C4-2B (cell line): ENCODE results near the gene LMNTD2.

ENCODE experiments used
- H3K27ac ChIP-seq: fragments of 450-650 bp; 2 replicates; pipeline ENCODE4 v1.5.1; 2017
- ZFX ChIP-seq: fragments of 450-650 bp; IDR thresholded peaks from 2 replicates; pipeline ENCODE4 v1.6.1; 2017
- TF ChIP-seq, protein P1 (sequence below): fragments of 450-650 bp; conservative IDR thresholded peaks from 2 replicates; pipeline ENCODE4 v1.5.1; 2017; ENCODE audit warnings: mild to moderate bottlenecking

Gene LMNTD2

DNA sequence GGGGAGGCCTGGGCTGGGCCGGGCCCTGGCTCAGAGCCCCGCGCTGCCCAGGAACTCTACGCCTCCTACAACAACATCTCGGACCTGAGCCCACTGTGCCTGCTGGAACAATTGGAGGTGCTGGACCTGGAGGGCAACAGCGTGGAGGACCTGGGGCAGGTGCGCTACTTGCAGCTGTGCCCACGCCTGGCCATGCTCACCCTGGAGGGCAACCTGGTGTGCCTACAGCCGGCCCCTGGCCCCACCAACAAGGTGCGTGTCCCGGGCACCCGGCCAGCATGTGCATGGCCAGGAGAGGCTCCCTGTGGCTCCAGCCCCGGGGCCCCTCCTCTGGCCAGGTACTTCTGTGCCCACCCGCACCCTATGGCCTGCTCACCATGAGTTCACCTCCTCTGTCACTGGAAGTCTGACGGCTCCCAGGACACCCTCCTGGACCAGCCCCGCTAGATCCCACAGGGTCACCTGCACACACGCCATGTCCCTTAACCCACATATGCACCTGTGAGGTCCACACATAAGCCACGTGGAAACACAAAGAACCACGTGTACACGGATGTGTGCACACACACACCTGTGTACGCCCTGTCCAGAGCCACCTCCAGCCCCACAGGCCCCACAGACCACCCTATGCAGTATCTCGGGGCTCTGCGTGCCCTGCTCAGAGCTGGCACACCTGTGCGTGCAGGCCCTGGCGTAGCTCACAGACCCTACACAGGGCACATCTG is 10.4 kb downstream of the LMNTD2 start:
- no peak for TF ChIP-seq ZFX
- TF ChIP-seq, protein P1, sequence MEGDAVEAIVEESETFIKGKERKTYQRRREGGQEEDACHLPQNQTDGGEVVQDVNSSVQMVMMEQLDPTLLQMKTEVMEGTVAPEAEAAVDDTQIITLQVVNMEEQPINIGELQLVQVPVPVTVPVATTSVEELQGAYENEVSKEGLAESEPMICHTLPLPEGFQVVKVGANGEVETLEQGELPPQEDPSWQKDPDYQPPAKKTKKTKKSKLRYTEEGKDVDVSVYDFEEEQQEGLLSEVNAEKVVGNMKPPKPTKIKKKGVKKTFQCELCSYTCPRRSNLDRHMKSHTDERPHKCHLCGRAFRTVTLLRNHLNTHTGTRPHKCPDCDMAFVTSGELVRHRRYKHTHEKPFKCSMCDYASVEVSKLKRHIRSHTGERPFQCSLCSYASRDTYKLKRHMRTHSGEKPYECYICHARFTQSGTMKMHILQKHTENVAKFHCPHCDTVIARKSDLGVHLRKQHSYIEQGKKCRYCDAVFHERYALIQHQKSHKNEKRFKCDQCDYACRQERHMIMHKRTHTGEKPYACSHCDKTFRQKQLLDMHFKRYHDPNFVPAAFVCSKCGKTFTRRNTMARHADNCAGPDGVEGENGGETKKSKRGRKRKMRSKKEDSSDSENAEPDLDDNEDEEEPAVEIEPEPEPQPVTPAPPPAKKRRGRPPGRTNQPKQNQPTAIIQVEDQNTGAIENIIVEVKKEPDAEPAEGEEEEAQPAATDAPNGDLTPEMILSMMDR = no peak
- no peak overlapping the region for H3K27ac ChIP-seq

DNA sequence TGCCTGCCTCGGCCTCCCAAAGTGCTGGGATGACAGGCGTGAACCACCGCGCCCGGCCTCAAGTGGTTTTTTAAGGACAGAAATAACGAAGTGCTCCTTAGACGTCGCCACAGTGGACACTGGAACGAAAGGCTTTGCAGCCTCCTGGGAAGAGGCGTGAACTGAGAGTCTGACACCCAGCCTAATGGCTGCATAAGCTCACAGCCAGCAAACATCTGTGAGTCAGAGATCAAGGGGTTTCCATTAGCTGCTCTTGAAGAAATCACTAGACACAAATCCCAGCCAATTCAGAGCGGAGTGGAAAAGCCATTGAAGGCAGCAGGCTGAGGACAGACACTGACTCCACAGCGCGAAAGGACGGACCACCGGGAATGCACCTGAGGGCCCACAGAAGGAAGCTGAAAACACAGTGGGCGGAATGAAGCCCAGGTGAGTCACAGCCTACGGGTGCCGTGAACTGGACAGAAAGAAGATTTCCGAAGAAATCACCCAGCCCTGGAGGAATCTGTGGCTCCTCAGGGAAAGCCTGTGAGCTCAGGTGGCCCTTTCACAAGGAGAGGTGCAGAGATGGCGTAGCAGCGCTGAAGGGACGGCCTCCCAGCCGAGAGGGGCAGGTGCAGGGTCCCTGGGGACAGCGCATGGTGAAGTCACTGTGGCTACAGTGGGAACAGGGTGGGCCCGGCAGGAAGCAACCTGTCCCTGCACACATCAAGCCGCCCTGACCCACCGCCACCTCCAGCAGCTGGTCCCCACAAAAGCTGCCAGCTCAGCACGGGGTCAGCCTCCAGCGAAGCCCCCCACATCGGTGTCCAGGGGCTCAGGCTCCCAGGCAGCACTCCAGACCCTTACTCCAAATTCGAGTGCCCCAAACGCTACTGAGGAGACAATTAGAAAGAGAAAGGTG is 11.6 kb downstream of the LMNTD2 start:
- H3K27ac ChIP-seq = no peak overlapping the region
- TF ChIP-seq ZFX = no peak
- TF ChIP-seq, protein P1 = no peak

DNA sequence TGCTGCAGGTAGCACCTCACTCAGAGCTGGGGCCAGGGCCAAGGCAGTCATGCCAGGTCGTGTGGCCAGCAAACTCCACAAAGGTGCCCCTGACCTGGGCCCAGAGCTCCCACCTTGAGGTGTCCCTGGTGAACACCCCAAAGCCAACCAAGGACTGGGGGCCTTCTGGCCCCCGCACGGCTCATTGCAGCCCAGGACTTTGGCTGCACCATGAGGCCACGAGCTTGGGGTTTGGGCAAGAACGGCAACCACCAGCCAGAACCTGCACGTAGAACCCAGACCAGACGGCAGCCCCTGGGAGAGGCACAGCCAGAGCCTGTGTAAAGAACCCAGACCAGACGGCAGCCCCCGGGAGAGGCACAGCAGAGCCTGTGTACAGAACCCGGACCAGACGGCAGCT is 15.4 kb downstream of the LMNTD2 start:
- H3K27ac ChIP-seq = no peak overlapping the region
- TF ChIP-seq, protein P1 = no peak
- TF ChIP-seq ZFX = no peak

DNA sequence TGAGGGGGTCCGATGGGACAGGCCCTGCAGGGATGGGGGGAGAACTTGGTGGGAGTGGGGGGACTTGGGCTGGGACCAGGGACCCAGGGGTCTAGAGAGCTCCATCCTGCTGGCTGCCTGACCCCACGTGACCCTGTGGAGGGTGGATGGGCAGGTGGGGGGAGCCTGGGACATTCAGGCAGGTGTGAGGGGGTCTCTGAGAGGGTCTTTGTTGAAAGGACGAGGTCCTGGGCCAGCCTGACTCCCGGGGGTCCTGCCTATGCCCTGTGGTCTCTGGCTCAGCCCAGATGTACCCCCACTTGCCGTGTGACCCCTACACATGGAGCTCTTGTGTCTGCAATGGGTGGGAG is 15.7 kb downstream of the LMNTD2 start:
- H3K27ac ChIP-seq = no peak overlapping the region
- TF ChIP-seq ZFX = no peak
- TF ChIP-seq, protein P1 = no peak

DNA sequence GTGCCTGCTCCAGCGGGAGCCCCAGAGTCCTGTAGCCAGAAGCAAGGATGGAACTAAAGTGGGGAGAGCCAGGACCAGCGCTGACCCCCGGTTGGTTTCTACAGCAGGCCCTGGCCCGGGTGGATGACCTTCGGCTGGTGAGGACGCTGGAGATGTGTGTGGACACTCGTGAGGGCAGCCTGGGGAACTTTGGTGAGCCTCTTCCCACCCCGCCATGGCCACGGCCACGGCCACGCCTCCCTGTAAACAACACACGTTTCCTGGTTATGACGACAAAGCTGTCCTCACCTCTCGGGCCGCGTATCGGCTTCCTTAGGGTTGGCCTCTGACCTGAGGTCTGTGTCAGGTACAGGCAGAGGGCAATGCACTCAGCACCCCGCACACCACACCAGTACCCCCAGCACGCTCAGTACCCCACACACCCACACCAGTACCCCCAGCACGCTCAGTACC is 19.1 kb downstream of the LMNTD2 start:
- TF ChIP-seq, protein P1 = no peak
- H3K27ac ChIP-seq = no peak overlapping the region

DNA sequence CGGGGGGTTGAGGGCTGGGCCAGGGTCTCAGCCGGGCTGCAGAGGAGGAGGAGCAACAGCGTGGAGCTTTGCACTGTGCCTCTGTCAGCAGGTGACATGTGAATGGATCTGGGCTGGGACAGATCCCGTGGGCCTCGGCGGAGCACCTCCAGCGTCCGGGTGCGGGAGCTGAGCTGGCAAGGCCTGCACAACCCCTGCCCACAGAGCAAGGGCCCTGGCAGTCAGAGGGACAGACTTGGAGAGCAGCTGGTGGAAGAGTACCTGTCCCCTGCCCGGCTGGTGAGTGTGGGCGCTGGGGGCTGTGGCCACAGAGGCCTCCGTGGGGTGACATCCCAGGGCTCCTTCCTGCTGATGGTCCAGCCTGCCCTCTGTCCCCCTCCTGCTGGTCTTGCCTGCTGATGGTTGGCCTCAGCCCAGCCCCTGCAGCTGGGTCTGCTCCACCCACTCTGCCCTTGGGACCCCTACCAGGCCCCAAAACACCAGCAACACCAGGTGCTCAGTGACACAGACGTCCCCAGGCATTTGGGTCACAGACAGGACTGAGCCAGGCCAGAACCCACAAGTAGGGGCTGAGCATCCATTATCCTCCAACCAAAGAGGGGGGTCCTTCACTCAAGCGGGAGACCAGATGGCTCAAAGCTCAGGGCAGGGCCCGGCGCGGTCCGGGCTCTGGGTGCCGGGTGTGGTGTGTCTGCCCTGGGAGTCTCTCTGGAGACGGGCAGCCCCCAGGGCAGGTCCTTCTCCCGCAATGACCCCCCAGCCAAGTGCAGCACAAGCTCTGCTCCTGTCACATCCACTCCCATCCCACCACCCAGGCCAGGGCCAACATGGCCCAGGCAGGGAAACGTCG is 19.7 kb downstream of the LMNTD2 start:
- TF ChIP-seq ZFX = no peak
- TF ChIP-seq, protein P1 = no peak
- no peak overlapping the region for H3K27ac ChIP-seq
